C1 segment of cervical spinal cord (tissue), 14 donors: ENCODE measurements around the gene ARHGAP32.
"Not testable (repeated sequence)": the region's sequence is repeated elsewhere in the genome, so short reads cannot be mapped to it uniquely, and the experiment has no call there.

ENCODE experiments used
- DNase-seq, 14 donors: peaks; one replicate each; lab custom pipeline; 2025; lab: John Stamatoyannopoulos, UW

Gene ARHGAP32

DNA sequence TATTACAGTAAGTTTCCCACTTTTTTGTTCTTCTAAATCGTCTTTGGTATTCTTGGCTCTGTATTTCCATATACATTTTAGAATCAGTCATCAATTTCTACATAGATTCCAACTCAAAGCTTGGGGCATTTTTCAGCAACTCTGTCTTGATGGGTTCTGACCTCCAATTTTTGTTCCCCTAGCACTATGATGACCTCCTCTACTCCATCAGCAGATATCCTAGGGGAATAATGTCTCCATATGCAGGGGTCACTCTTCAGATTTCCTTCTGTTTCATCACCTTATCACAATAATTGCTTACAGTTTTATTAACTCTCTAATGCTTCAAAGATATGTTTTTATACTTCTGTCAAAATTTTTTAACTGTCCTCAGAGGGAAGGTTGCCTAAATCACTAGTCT is 158.1 kb downstream of the ARHGAP32 start:
- DNase-seq, result no peak

GRCh38 chr11:129023968-129024676 is 168.0 kb downstream of the ARHGAP32 start:
- DNase-seq, result no peak

GRCh38 chr11:129021295-129021694 is 170.8 kb downstream of the ARHGAP32 start:
- no peak for DNase-seq

DNA sequence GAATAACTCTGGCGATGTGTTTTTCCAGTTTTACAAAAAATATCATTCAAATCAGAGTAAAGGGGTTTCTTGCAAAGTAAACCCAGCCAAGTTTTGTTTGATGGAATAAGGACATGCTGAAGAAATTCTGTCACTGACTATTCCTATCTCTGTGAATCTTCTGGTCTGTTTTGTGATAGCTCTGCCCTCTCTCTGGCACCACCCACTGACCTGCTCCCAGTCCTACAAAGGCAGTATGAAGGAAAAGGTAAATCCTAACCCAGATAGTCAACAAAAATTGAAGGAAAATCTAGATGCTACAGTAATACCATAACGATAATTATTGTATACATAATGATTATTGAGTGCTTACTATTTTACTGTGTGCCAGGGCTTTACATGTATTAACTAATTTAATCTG is 173.1 kb downstream of the ARHGAP32 start:
- DNase-seq, result no peak

- no peak for DNase-seq
These were observed 174.0 kb downstream of the ARHGAP32 start for GRCh38 chr11:129018126-129018525.

- no peak for DNase-seq
These were observed 178.2 kb downstream of the ARHGAP32 start for GRCh38 chr11:129013737-129014475.

GRCh38 chr11:129012880-129013279 is 179.2 kb downstream of the ARHGAP32 start:
- no peak for DNase-seq

DNA sequence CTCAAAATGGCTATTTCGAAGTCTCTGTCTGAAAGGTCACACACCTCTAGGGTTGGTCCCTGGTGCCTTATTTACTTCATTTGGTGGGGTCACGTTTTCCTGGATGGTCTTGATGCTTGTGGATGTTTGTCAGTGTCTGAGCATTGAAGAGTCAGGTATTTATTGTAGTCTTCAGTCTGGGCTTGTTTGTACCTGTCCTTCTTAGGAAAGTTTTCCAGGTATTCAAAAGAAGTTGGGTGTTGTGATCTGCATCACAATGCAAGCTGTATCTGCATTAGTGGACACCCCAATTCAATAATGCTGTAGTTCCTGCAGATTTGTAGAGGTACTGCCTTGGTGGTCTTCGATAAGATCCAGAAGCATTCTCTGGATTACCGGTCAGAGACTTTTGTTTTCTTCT is 186.0 kb downstream of the ARHGAP32 start:
- no peak for DNase-seq

DNA sequence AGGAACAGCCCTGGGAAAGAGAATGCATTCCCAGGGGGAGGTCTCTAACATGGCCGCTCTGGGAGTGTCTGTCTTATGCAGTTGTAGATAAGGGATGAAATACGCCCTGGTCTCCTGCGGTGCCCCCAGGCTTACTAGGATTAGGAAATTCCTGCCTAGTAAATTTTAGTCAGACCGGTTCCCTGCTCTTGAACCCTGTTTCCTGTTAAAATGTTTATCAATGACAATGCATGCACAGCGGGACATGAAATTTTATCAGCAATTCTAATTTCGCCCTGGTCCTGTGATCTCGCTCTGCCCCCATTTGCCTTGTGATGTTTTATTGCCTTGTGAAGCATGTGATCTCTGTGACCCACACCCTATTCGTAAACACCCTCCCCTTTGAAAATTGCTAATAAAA is 193.0 kb downstream of the ARHGAP32 start:
- not testable (repeated sequence) for DNase-seq

DNA sequence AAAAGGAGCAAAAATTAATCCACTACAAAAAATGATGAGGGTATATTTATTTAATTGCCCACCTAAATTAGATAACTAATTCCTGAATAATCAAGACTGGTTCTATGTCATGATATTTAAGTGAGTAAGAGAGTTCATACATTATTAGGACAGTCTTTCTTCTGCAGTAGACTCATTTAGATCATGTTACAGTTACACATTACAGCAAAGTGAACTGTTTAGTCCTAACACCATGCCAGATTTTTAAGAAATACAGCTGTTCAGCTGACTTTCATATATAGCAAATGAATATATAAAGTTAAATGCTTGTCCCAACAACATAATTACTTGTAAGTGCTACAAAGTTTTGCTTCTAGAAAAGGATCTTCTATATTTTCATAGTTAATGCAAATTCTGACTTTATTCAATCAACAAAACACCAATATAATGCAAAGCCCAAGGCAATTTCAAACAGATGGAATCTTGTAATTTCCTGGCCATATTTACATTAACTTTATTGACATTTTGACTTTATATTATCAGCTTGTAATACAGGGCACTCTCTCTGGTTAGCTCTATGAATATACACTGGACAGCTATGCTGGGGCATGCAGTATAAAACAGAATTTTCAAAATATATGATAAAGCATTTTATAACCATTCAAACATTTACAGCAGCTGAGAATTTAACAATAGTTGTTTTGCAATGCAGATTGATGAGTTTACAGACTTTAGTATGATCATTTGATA is 203.7 kb downstream of the ARHGAP32 start:
- DNase-seq, result no peak

- no peak for DNase-seq
These were observed 206.2 kb downstream of the ARHGAP32 start for GRCh38 chr11:128985880-128986279.

DNA sequence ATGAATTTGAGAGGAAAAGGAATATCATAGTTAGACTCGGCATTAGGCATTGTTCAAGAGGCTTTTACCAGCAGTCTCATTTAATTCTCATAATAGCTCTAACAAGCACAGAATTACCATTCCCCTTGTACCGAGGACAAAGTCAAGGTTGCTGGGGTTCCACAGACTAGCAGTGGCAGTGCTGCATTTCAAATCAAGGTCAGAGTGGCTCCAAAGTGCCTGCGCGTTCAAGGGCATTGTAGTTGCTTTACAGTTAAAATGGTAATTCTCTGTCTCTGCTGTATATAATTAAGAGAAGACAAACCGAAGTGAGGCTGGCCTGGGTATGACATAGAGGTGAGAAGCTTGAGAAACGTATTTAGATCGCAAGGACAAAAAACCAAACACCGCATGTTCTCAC is 209.1 kb downstream of the ARHGAP32 start:
- no peak for DNase-seq

DNA sequence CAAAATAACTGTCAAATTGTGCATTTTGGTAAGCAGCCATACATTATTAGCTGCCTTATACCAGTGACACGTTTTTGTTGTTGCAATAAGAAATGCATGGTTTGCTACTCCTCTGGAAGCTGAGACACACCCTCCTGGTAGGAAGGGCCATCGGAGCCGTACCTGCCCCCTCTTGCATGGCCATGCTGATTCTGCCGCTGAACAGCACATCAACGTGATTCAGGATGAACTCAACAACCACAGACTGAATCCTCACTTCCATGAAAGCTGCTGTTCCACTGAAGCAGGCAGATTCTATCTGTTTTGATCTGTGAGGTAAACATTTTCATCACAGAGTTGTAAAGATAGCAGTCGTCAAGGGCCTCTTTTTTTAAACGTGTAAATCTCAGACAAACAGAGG is 210.9 kb downstream of the ARHGAP32 start:
- no peak for DNase-seq

- DNase-seq, result no peak
These were observed 221.4 kb downstream of the ARHGAP32 start for GRCh38 chr11:128970598-128971190.

GRCh38 chr11:128968916-128969315 is 223.2 kb downstream of the ARHGAP32 start:
- DNase-seq, result no peak

DNA sequence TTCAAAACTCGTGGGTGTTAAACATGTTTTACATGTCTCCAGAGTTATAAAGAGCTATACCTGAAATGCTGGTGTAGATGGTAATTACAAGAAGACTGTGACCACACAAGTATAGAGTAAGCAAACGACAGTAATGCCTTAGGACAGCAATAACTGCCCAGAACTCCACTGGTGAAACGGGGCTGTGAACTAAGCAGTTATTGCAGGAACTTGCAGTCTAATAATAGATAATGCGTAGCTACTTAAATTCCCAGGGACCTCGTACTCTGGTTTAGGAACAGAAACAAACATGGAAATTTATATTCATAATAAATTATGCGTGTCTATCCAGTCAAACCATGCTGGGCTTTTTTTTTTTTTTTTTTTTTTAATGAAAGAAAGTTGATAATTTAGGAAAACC is 224.5 kb downstream of the ARHGAP32 start:
- DNase-seq, result no peak

DNA sequence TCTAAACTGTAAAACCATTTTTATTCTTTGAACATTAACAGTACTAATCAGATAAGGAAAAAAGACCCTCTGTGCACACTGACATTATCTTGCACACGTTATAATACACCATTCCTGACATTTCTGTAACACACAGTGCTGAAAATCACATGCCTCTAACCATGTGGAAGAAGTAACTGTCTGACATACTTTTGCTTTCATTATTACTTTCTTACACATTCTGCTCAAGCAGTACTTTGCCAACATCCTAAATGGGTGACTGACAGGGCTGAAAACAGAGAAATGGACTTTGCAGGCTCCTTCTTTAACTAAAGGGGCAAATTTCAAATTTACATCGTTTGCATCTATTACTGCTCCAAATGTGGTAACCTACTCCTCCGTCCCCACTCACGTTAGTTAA is 226.6 kb downstream of the ARHGAP32 start:
- DNase-seq, result no peak

DNA sequence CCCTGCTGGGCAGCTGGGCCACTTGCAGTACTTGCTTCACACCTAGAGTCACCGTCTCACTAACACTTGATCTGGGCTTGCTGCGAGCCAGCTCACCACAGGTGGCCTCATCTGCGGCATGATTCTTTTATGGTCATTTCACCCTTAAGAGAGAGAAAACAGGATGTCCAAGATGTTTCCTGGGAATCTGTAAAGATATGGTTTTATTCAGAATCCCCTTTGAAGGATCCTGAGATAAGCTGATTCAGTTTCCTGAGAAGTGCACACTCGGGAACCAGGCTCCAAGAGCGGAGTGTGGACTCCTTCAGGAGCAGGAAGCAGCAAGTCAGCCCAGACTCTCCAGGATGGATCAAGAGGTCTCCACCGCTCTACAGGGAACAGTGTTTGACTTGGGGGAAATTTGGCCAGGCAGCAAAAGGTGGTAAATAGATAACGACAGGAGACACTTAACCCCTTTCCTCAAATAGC is 227.6 kb downstream of the ARHGAP32 start:
- no peak for DNase-seq

DNA sequence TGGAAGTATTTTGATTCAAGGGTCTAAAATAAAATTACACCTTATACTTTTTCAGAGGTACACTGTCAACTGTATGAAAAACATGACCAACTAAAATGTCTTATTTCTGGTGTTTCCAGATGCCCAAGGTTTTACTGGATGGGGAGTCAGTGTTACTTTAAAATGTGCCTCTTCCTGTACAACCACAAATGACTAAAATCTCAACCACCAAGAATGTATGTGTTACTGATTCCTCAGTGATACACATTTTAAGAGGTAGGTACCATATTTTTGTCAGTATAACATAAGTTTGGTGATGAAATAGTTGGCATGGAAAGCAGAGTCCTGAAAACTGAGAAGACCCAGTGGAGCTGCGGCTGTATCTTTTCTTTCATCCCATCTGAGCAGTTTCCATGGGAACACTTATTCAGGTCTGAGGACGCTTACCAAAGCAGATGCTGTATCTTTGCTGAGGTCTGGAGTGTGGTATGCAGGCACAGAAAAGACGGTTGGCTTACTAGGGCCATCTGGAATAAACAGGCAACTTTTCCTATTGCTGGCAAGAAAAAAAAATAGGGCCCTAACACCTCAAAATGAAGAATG is 228.3 kb downstream of the ARHGAP32 start:
- DNase-seq, result no peak

GRCh38 chr11:128962896-128963295 is 229.2 kb downstream of the ARHGAP32 start:
- DNase-seq, result no peak

DNA sequence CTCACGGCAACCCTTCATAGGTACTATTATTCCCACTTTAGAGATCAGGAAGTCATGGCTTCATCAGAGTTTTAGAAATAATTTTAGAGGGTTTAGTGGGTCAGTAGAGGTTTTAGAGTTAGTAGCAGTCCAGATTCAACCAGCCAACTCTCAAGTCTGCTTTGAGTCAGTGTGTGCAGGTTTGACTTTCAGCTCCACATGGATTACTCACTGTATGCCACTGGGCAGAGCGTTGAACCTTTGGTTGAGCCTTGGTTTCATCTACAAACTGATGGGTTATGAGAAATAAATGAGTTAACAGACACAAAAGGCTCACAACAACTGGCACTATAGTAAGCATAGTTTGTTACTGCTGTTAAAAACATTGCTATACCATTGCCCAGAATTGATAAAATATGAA is 230.5 kb downstream of the ARHGAP32 start:
- DNase-seq, result no peak

- DNase-seq, result no peak
These were observed 235.0 kb downstream of the ARHGAP32 start for GRCh38 chr11:128957202-128957482.
